Daoy (cell line): Measurements from ENCODE around the gene AHI1. TPM values are rescaled to one million over a fixed set of nuclear protein-coding genes. Genes with fewer than 3 reads are reported as not detected.

ENCODE experiments used
- DNase-seq: peaks from one replicate; pipeline ENCODE4 v3.0.0-alpha.2; 2015; ENCODE audit warnings: low read depth
- total RNA-seq: library from RNA; depleted of rRNA; stranded (reverse); fragments of >200 nt; shearing (Covaris generic); gene quantifications from 2 replicates; pipeline ENCODE4 v1.2.3, GENCODE V29; 2014

The AHI1 gene
- total RNA-seq, 1 experiment from 2014 or later = 7.8 TPM

DNA sequence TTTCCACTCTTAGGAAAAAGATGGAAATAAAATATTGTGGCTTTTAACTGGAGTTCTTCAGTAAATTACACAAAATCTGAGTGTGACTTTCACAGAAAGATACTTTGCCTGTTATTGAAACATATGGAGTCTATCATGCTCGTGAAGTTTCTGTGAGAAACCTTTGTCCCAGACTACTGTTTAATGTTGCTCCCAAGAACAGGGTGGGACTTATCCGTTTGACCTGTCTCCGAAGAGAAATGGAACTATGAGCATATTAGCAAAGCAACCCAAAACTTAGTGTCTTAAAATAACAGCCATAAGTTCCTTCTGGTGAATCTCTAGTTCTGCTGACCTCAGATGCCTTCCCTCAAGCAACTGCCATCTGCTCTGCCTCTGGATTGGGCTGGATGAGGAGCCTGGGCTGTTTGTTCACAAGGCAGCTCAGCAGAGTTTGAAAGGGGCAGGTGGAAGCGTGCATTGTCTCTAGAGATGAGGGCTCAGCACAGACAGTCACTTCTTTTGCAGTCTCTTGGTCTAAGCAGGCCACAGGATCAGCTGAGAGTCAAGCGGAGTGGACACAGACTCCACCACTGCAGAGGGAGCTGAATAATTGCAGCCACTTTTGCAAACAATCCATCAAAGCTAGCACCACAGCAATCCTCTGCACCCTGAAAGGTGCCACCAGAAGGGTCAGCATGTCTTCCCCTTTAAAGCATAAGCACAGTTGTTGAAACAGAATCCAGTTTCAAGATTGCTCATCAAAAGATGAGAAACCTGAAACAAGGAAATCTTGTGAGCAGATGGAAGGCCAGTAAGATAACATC lies 263.7 kb downstream of the AHI1 start:
- no peak for DNase-seq
